Mesothelial cell of epicardium (in vitro differentiated cells): ENCODE results near the gene URB1. TPM values are rescaled to one million over a fixed set of nuclear protein-coding genes. Genes with fewer than 3 reads are reported as not detected.

Experiments used
- DNase-seq, 2 experiments: peaks; one replicate each; pipeline ENCODE4 v3.0.0; 2021; ENCODE audit warnings: low spot score in 2 of 2; ENCODE audit not compliant: unreplicated experiment in 2 of 2
- H3K27ac Mint-ChIP-seq: 2 replicates; pipeline ENCODE4 v1.8.0; 2021; ENCODE audit warnings: mixed read lengths
- H3K27me3 Mint-ChIP-seq: 2 replicates; pipeline ENCODE4 v1.8.0; 2021; ENCODE audit warnings: low read depth, mixed read lengths
- H3K36me3 Mint-ChIP-seq: 2 replicates; pipeline ENCODE4 v1.8.0; 2021; ENCODE audit warnings: mixed read lengths
- H3K4me1 Mint-ChIP-seq: 2 replicates; pipeline ENCODE4 v1.8.0; 2021; ENCODE audit warnings: mixed read lengths
- H3K4me3 Mint-ChIP-seq: 2 replicates; pipeline ENCODE4 v1.8.0; 2021; ENCODE audit warnings: mild to moderate bottlenecking, moderate library complexity, mixed read lengths
- H3K9me3 Mint-ChIP-seq: 2 replicates; pipeline ENCODE4 v1.8.0; 2021; ENCODE audit warnings: mixed read lengths
- total RNA-seq: library from RNA; stranded (reverse); gene quantifications from 3 replicates; pipeline ENCODE4 v1.2.1, GENCODE V29; 2021
- TF ChIP-seq, protein P1 (sequence below): fragments of 200-600 bp; sonication (generic); IDR thresholded peaks from one replicate; pipeline ENCODE4 v1.5.0; 2021; ENCODE audit warnings: antibody characterized with exemption; ENCODE audit not compliant: unreplicated experiment

The URB1 gene
- total RNA-seq, 1 donor from 2014 or later: 21.8 TPM

DNA sequence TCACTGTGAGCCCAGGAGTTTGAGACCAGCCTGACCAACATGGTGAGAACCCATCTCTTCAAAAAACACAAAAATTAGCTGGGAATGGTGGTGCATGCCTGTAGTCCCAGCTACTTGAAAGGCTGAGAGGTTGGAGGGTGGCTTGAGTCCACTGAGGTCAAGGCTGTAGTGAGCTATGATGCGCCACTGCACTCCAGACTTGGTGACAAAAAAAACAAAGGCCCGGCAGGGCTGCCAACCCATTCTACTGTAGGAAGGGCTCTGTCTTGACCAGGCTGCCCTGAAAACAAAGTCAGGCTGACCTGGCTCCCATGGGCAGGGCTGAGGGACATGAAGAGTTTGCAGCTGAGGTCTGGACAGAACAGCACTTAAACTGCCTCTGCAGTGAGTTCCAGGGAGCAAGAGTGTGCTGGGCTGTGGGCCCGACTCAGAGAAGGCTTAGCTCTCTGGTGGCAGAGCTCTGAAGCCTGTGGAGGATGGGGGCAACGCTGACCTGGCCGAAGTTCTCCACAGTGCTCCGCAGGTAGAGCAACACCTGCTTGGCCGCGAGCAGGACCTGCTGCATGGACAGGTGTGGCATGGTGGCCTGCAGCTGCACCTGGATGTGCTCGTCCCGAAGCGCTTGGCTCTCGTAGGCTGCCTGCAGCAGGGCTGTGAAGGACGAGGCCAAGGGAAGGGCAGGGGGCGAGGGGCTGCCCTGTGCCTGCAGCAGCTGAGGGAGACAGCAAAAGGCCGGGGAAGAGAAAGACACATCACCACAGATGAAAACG, 42.4 kb downstream of the URB1 start:
- Mint-ChIP-seq H3K4me1 (no peaks in the 10 kb centered on the region), H3K4me3 (no peak overlapping the region), H3K9me3 (no peaks in the 10 kb centered on the region), H3K27me3 (no peaks in the 10 kb centered on the region), H3K36me3 (peaks cover 69% of the 10 kb centered on the region), H3K27ac (no peak overlapping the region)
- TF ChIP-seq, protein P1, sequence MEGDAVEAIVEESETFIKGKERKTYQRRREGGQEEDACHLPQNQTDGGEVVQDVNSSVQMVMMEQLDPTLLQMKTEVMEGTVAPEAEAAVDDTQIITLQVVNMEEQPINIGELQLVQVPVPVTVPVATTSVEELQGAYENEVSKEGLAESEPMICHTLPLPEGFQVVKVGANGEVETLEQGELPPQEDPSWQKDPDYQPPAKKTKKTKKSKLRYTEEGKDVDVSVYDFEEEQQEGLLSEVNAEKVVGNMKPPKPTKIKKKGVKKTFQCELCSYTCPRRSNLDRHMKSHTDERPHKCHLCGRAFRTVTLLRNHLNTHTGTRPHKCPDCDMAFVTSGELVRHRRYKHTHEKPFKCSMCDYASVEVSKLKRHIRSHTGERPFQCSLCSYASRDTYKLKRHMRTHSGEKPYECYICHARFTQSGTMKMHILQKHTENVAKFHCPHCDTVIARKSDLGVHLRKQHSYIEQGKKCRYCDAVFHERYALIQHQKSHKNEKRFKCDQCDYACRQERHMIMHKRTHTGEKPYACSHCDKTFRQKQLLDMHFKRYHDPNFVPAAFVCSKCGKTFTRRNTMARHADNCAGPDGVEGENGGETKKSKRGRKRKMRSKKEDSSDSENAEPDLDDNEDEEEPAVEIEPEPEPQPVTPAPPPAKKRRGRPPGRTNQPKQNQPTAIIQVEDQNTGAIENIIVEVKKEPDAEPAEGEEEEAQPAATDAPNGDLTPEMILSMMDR: no peak
- no peak for DNase-seq

DNA sequence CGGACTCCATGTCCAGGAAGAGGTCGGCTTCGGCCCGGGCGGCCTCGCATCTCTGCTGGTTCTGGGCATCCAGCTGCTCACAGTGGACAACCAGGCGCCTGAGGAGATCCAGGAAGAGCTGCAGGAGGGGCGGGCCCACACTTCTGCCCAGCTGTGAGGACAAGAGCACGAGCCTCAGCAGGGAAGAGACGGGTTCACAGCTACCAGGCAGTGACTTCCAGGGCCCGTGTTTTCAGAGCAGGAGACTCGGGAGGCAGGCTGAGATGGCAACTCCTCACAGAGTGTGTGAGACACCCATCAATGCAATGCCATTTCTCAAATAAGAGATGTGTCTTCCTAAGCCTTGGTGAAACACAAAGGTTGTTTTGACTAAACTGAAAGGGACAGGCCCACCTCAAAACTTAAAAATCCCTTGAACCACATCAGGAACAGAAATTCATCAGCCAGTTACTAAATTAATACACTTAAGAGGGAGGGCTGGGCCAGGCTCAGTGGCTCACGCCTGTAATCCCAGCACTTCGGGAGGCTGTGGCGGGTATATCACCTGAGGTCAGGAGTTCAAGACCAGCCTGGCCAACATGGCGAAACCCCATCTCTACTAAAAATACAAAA, 43.4 kb downstream of the URB1 start:
- Mint-ChIP-seq H3K4me3 (no peak overlapping the region), H3K36me3 (peaks cover 69% of the 10 kb centered on the region), H3K4me1 (no peaks in the 10 kb centered on the region), H3K27me3 (no peaks in the 10 kb centered on the region), H3K9me3 (peaks cover 8% of the 10 kb centered on the region), H3K27ac (no peak overlapping the region)
- TF ChIP-seq, protein P1: no peak
- DNase-seq: no peak

DNA sequence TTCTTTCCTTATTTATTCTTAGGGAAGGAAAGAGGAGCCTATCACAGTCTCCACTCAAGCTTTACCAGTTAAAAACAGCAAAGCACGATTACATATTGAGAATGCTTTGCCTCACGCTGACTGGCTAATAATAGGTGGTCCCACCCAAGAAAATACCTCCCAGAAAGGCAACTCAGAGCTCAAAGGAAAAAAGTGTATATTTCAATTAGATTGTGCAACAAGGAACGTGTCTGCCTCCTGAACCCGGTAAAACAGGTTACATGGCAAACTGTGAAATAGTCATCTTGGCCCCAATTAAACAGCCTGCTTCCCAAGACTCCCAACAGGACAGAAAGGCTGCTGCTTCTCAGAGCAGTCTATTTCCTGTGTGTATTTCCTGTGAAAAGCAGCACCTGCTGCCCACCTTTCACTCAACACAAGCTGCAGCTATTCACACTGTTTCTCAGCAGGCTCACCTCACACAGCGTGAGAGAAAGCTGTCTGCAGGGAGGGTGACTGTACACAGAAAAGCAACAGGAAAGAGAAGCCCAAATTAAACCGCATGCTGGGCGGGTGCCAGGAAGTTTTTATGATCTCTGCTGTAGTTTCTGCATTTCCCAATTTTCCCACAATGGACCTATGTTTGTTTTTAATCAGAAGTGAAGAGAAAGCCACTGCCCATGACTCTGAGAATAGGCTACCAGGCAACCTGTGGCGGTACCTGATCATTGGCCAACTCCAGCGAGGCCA, 44.0 kb downstream of the URB1 start:
- TF ChIP-seq, protein P1: no peak
- peak in 1 of 2 experiments; percentile 34 for DNase-seq

DNA sequence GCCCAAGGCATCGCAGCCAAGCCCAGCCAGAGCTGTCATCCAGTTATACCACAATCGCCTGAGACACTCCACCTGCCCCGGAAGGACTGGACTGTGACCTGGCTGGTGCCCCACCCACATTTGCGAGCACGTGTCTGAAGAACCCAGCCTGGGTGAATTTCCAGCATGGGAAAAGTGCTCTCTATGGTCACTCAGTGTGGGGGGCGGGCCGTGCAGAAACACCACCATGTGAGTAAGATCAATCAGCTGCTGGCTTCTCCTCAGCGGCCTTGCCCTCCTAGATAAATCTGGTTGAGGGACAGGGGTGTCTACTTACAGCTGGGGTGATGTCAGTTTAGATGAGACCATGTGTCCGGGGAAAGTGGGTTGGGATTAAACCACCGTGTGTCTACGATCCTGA, 44.8 kb downstream of the URB1 start:
- Mint-ChIP-seq H3K27ac (no peak overlapping the region), H3K9me3 (peaks cover 20% of the 10 kb centered on the region), H3K36me3 (peaks cover 70% of the 10 kb centered on the region), H3K4me1 (no peaks in the 10 kb centered on the region), H3K4me3 (no peak overlapping the region), H3K27me3 (no peaks in the 10 kb centered on the region)
- TF ChIP-seq, protein P1: no peak
- no peak for DNase-seq

More for the DNA sequence above, 44.0 kb downstream of the URB1 start:
- H3K4me3 Mint-ChIP-seq: no peak overlapping the region
- H3K36me3 Mint-ChIP-seq: peaks cover 70% of the 10 kb centered on the region
- no peaks in the 10 kb centered on the region for H3K27me3 Mint-ChIP-seq
- H3K9me3 Mint-ChIP-seq: peaks cover 13% of the 10 kb centered on the region
- H3K27ac Mint-ChIP-seq: no peak overlapping the region
- no peaks in the 10 kb centered on the region for H3K4me1 Mint-ChIP-seq

DNA sequence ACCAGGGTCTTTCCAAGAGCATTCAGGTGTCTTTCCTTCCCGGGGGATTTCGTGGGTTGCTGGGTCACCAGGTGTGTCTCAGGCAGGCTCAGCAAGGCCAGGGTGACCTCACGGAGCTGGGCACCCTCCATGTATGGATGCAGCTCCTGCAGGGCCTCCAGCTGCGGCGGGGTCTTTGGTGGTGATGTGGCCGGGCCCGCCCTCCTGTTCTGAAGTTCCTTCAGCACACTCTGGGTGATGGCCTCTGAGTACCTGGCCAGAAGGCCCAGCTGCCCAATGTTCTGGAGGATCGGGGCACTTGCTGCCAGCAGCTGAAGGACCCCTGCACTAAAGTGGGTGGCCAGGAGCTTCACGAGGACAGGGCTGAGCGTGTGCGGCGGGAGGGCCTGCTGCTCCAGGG, 45.5 kb downstream of the URB1 start:
- Mint-ChIP-seq H3K27me3 (no peaks in the 10 kb centered on the region), H3K27ac (no peak overlapping the region), H3K4me3 (no peak overlapping the region), H3K36me3 (peaks cover 73% of the 10 kb centered on the region), H3K4me1 (no peaks in the 10 kb centered on the region), H3K9me3 (peaks cover 20% of the 10 kb centered on the region)
- TF ChIP-seq, protein P1: no peak
- no peak for DNase-seq
